ENCODE measurements around the gene LPCAT2.

Gene LPCAT2

GRCh38 chr16:55474821-55475220 lies 34.1 kb upstream of the LPCAT2 start:
- H3K4me3 ChIP-seq (ENCODE audit: low read depth, low read length), result no peak overlapping the region
- no peak for DNase-seq (ENCODE audit: low read depth)
- no peak for TF ChIP-seq MYC (IDR thresholded peaks at IDR 0.05; ENCODE audit: low read depth, low read length)
- TF ChIP-seq, protein P1, sequence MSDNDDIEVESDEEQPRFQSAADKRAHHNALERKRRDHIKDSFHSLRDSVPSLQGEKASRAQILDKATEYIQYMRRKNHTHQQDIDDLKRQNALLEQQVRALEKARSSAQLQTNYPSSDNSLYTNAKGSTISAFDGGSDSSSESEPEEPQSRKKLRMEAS (IDR thresholded peaks at IDR 0.05; ENCODE audit: low read depth, low read length), result no peak
- TF ChIP-seq, protein P2, sequence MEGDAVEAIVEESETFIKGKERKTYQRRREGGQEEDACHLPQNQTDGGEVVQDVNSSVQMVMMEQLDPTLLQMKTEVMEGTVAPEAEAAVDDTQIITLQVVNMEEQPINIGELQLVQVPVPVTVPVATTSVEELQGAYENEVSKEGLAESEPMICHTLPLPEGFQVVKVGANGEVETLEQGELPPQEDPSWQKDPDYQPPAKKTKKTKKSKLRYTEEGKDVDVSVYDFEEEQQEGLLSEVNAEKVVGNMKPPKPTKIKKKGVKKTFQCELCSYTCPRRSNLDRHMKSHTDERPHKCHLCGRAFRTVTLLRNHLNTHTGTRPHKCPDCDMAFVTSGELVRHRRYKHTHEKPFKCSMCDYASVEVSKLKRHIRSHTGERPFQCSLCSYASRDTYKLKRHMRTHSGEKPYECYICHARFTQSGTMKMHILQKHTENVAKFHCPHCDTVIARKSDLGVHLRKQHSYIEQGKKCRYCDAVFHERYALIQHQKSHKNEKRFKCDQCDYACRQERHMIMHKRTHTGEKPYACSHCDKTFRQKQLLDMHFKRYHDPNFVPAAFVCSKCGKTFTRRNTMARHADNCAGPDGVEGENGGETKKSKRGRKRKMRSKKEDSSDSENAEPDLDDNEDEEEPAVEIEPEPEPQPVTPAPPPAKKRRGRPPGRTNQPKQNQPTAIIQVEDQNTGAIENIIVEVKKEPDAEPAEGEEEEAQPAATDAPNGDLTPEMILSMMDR (IDR thresholded peaks at IDR 0.05; ENCODE audit: low read depth, low read length), result no peak
- no peak for TF ChIP-seq POLR2A (IDR thresholded peaks at IDR 0.05; ENCODE audit: extremely low read depth, insufficient read length)

DNA sequence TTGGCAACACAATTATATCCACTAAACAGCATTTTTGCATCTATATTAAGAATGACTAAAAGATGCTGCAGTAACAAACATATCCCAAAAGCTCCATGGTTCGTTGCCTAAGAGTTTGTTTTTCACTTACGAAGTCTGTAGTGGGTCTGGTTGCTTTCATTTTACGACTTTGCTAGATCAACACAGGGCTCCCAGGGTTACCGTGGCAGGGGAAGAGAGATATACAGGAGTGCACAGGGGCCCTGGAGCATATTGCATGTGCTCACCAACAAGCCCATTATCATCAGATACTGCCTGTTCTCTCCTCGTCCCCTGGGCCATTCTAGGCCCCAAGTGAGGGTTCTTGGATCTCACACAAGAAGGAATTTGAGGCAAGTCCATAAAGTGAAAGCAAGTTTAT lies 33.0 kb upstream of the LPCAT2 start:
- no peak for DNase-seq (ENCODE audit: low read depth)
- TF ChIP-seq, protein P1 (IDR thresholded peaks at IDR 0.05; ENCODE audit: low read depth, low read length), result no peak
- TF ChIP-seq, protein P2 (IDR thresholded peaks at IDR 0.05; ENCODE audit: low read depth, low read length), result no peak
- TF ChIP-seq POLR2A (IDR thresholded peaks at IDR 0.05; ENCODE audit: extremely low read depth, insufficient read length) (no peak), MYC (IDR thresholded peaks at IDR 0.05; ENCODE audit: low read depth, low read length) (no peak)

GRCh38 chr16:55476625-55477533 lies 32.0 kb upstream of the LPCAT2 start:
- no peak for TF ChIP-seq POLR2A (IDR thresholded peaks at IDR 0.05; ENCODE audit: extremely low read depth, insufficient read length)
- TF ChIP-seq, protein P2 (IDR thresholded peaks at IDR 0.05; ENCODE audit: low read depth, low read length), result no peak
- TF ChIP-seq, protein P1 (IDR thresholded peaks at IDR 0.05; ENCODE audit: low read depth, low read length), result no peak
- no peak for TF ChIP-seq MYC (IDR thresholded peaks at IDR 0.05; ENCODE audit: low read depth, low read length)
- no peak for DNase-seq (ENCODE audit: low read depth)
- H3K4me3 ChIP-seq (ENCODE audit: low read depth, low read length), result no peak overlapping the region

More for the DNA sequence above, 33.0 kb upstream of the LPCAT2 start:
- no peak overlapping the region for H3K4me3 ChIP-seq (ENCODE audit: low read depth, low read length)

DNA sequence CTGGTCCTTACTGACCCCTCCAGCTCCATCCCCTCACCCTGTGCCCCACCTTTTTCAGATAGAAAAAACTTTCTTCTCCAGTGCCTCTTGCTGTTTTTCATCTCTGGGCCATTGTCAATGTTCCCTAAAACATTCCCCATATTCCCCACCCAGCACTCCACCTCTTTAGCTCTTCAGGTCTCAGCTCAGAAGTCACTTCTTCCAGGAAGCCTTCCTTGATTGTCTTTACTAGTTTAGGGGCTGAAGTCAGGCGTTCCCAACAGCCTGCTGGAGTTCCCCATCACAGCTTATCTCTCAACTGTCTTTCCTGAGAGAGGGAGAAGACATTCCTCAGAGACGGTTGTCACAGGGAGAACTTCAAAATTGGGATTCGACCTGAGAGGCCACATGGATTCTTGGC lies 31.1 kb upstream of the LPCAT2 start:
- DNase-seq (ENCODE audit: low read depth), result no peak
- no peak for TF ChIP-seq POLR2A (IDR thresholded peaks at IDR 0.05; ENCODE audit: extremely low read depth, insufficient read length)
- TF ChIP-seq, protein P2 (IDR thresholded peaks at IDR 0.05; ENCODE audit: low read depth, low read length), result no peak
- TF ChIP-seq, protein P1 (IDR thresholded peaks at IDR 0.05; ENCODE audit: low read depth, low read length), result no peak
- TF ChIP-seq MYC (IDR thresholded peaks at IDR 0.05; ENCODE audit: low read depth, low read length), result no peak

GRCh38 chr16:55478827-55479429 lies 29.9 kb upstream of the LPCAT2 start, which contains the start of gene MMP2:
Gene MMP2 (plus strand): TSS chr16:55479198. CDS start chr16:55479480, 282 bp downstream.
- H3K4me3 ChIP-seq (ENCODE audit: low read depth, low read length), result peak within 1 kb of the TSS; percentile 50

More for the DNA sequence above, 31.1 kb upstream of the LPCAT2 start:
- no peak overlapping the region for H3K4me3 ChIP-seq (ENCODE audit: low read depth, low read length)

More at GRCh38 chr16:55478827-55479429, 29.9 kb upstream of the LPCAT2 start, which contains the start of gene MMP2:
- TF ChIP-seq, protein P2 (IDR thresholded peaks at IDR 0.05; ENCODE audit: low read depth, low read length), result no peak
- TF ChIP-seq, protein P1 (IDR thresholded peaks at IDR 0.05; ENCODE audit: low read depth, low read length), result no peak
- TF ChIP-seq POLR2A (IDR thresholded peaks at IDR 0.05; ENCODE audit: extremely low read depth, insufficient read length), result no peak
- no peak for TF ChIP-seq MYC (IDR thresholded peaks at IDR 0.05; ENCODE audit: low read depth, low read length)
- peak; percentile 82 for DNase-seq (ENCODE audit: low read depth)

All from NB4 (cell line).